Kidney (tissue), 14 donors: ENCODE data around the gene VHLL. TPM values are rescaled to one million over a fixed set of nuclear protein-coding genes. Genes with fewer than 3 reads are reported as not detected.

Experiments
- DNase-seq, 5 donors: peaks; one replicate each; pipeline ENCODE4 v3.0.0-alpha.2; 2013 to 2020
- FAIRE-seq: peaks from 2 replicates; lab custom pipeline; 2012; peaks lifted over from hg19 to GRCh38; lab: Jason Lieb, UNC
- H3K27ac ChIP-seq, 2 donors: one replicate each; pipeline ENCODE4 v1.7.0; 2013; ENCODE audit warnings: low read depth in 2 of 2, low read length in 2 of 2, inconsistent platforms in 1 of 2
- H3K27me3 ChIP-seq: one replicate; pipeline ENCODE4 v1.7.1; 2013; ENCODE audit warnings: low read length, inconsistent platforms; ENCODE audit not compliant: control insufficient read depth, insufficient read depth
- H3K36me3 ChIP-seq, 3 donors: one replicate each; pipeline versions ENCODE4 v1.7.0 to v1.7.1; 2013; ENCODE audit warnings: low read length in 3 of 3, control low read depth in 1 of 3, inconsistent platforms in 1 of 3; ENCODE audit not compliant: insufficient read depth in 3 of 3, control insufficient read depth in 2 of 3
- H3K4me1 ChIP-seq, 3 donors: one replicate each; pipeline versions ENCODE4 v1.7.0 to v1.7.1; 2013; ENCODE audit warnings: low read length in 3 of 3, inconsistent platforms in 1 of 3, low read depth in 1 of 3; ENCODE audit not compliant: control insufficient read depth in 2 of 3, insufficient read depth in 2 of 3
- H3K4me3 ChIP-seq, 3 donors: one replicate each; pipeline versions ENCODE4 v1.7.0 to v1.8.1; 2013; ENCODE audit warnings: low read length in 3 of 3, control low read depth in 1 of 3, inconsistent platforms in 1 of 3
- H3K9ac ChIP-seq, 3 donors: one replicate each; pipeline versions ENCODE4 v1.7.0 to v1.7.1; 2013; ENCODE audit warnings: low read length in 3 of 3, control low read depth in 1 of 3, inconsistent platforms in 1 of 3
- H3K9me3 ChIP-seq, 3 donors: one replicate each; pipeline versions ENCODE4 v1.7.0 to v1.7.1; 2013; ENCODE audit warnings: low read length in 3 of 3, control low read depth in 1 of 3, inconsistent platforms in 1 of 3; ENCODE audit not compliant: control insufficient read depth in 2 of 3, insufficient read depth in 1 of 3
- CTCF ChIP-seq: IDR thresholded peaks from 3 replicates; pipeline ENCODE4 v1.5.1; 2012; ENCODE audit warnings: mild to moderate bottlenecking, moderate library complexity, borderline replicate concordance; ENCODE audit not compliant: insufficient read depth; ENCODE audit errors: extremely low read depth
- intact Hi-C: fragments of 100-400 bp; cut with DNase I; formaldehyde crosslinking; loops from one replicate; pipeline ENCODE4 v1.11.1; 2022
- polyA plus RNA-seq: library from polyadenylated mRNA; stranded (reverse); fragments of 350-450 nt; fragmentation: Illumina TruSeq; extraction: RNeasy Lipid Tissue Mini Kit (QIAGEN cat#74804); gene quantifications from one replicate; pipeline ENCODE4 v1.2.3, GENCODE V29; 2014; ENCODE audit warnings: low read depth, low replicate concordance; ENCODE audit not compliant: insufficient read depth
- total RNA-seq: library from RNA; stranded (reverse); fragmentation: NEBNext Ultra II Directional; extraction: Animal tissue kit (Norgen Biotek cat#: 25700); gene quantifications from one replicate; pipeline ENCODE4 v1.2.1, GENCODE V29; 2021
- donor health status: control.
- donor health status: control.
- donor health status: control.
- donor health status: control.
- donor health status: control.
- donor health status: DM: yes; HTN: yes; CAD: no.
- donor health status: Normal renal cell carcinoma (clear cell type).

The VHLL gene
- total and polyA plus RNA-seq, 2 donors from 2014 or later: not detected

- no peak for FAIRE-seq
- no peak for TF ChIP-seq CTCF
Observed at GRCh38 chr1:156344409-156344808, 45.3 kb upstream of the VHLL start.

GRCh38 chr1:156342166-156342955 lies 43.3 kb upstream of the VHLL start:
- H3K4me3 ChIP-seq: no peak overlapping the region
- H3K9ac ChIP-seq: no peak overlapping the region
- H3K4me1 ChIP-seq: no peaks in the 10 kb centered on the region
- no peaks in the 10 kb centered on the region for H3K9me3 ChIP-seq
- H3K27me3 ChIP-seq: no peaks in the 10 kb centered on the region
- intact Hi-C loops: no loop called here
- FAIRE-seq (no peak), DNase-seq (no peak)
- no peak for TF ChIP-seq CTCF
- H3K27ac ChIP-seq: no peak overlapping the region
- H3K36me3 ChIP-seq: no peaks in the 10 kb centered on the region

More at GRCh38 chr1:156344409-156344808, 45.3 kb upstream of the VHLL start:
- Histone ChIP-seq H3K9me3 (no peaks in the 10 kb centered on the region), H3K4me3 (no peak overlapping the region), H3K27ac (no peak overlapping the region), H3K27me3 (no peaks in the 10 kb centered on the region), H3K4me1 (no peaks in the 10 kb centered on the region), H3K9ac (no peak overlapping the region), H3K36me3 (no peaks in the 10 kb centered on the region)
- DNase-seq: no peak
- intact Hi-C loops: no loop called here

- Histone ChIP-seq H3K4me3 (peak within 1 kb of the TSS; percentile 84 to 98 (median 97)), H3K4me1 (peaks cover 0 to 11% (median 6%) of the 10 kb centered on the region in 3 donors), H3K27me3 (no peaks in the 10 kb centered on the region), H3K9me3 (no peaks in the 10 kb centered on the region), H3K27ac (peak within 1 kb of the TSS; percentile 82 to 86), H3K9ac (peak within 1 kb of the TSS; percentile 77 to 96 (median 90)), H3K36me3 (peaks cover 0 to 22% (median 6%) of the 10 kb centered on the region in 3 donors)
- DNase-seq: peak; percentile 99 to 100 (median 99)
- peak; percentile 93 for FAIRE-seq
- no peak for TF ChIP-seq CTCF
- intact Hi-C loops: no loop called here
Observed at GRCh38 chr1:156338180-156338976, 39.3 kb upstream of the VHLL start, which contains the start of the genes CCT3 and TSACC. Gene CCT3, minus strand, starts transcription at chr1:156338292. Its CDS starts 108 bp downstream, at chr1:156338184. Gene TSACC, plus strand, starts transcription at chr1:156338526. Its CDS starts 1,232 bp downstream, at chr1:156339758.
